Measurements from ENCODE around the gene PFKFB3. TPM values are rescaled to one million over a fixed set of nuclear protein-coding genes. Genes with fewer than 3 reads are reported as not detected.
"Not testable (repeated sequence)": the region's sequence is repeated elsewhere in the genome, so short reads cannot be mapped to it uniquely, and the experiment has no call there.

Gene PFKFB3
- total RNA-seq, 1 experiment from 2014 or later: 32.0 TPM

DNA sequence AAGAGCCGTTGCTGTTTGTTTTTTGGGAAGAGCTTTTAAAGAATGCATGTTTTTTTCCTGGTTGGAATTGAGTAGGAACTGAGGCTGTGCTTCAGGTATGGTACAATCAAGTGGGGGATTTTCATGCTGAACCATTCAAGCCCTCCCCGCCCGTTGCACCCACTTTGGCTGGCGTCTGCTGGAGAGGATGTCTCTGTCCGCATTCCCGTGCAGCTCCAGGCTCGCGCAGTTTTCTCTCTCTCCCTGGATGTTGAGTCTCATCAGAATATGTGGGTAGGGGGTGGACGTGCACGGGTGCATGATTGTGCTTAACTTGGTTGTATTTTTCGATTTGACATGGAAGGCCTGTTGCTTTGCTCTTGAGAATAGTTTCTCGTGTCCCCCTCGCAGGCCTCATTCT, 31.6 kb downstream of the PFKFB3 start:
- no peak for DNase-seq (ENCODE audit: low read depth)

DNA sequence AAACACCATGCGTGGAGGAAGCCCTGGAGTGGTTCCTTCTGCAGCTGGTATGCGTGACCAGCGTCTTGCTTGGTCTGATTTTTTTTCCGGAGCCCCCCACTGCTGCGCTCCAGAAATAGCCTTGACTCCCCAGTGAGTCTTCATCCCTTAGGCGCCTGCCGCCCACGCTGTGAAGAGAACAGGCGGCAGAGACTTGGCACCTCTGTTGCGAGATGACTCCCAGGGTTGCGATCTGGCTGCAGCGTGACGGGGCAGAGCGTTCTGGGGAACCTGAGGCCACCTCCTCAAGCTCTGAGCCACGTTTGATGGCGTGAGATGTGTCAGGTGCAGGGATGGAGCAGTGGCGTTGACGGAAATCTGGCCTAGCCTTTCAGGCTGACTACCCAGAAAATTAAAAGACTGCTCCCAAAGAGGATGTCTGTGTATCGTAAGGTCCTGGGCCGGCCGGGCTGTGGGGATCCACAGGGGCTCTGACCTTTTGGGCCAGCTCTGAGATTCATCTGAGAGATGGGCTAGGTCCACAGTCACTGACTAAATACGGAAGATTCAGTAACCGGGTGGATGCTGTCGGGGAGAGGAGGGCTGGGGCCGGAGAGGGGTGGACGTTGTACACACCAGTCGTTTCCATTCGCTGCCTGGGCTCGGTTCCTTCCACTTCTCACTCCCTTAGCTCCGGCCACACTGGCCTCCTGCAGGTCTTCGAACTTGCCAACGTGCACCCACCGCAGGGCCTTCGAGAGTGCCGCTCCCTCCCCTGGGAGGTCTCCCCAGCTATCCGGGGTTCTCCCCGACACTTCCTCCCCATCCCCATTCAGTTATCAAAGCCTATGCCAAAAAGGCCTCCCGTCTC, 33.8 kb downstream of the PFKFB3 start:
- DNase-seq (ENCODE audit: low read depth): no peak

DNA sequence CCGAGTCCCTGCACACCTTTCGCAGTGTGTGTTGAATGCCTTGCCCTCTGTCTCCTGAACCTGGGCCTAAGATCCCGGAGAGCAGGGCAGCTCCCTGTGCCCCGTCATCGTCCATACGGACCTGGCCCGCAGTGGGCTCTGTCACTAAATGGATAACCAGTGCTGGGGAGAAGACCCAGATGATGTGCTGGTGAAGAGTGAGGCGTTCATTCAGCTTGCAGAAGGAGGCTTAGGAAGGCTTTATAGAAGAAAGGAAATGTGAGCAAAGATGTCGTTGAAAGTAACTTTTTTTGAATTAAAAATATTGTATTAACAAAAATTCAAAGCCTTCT, 34.4 kb downstream of the PFKFB3 start:
- no peak for DNase-seq (ENCODE audit: low read depth)

DNA sequence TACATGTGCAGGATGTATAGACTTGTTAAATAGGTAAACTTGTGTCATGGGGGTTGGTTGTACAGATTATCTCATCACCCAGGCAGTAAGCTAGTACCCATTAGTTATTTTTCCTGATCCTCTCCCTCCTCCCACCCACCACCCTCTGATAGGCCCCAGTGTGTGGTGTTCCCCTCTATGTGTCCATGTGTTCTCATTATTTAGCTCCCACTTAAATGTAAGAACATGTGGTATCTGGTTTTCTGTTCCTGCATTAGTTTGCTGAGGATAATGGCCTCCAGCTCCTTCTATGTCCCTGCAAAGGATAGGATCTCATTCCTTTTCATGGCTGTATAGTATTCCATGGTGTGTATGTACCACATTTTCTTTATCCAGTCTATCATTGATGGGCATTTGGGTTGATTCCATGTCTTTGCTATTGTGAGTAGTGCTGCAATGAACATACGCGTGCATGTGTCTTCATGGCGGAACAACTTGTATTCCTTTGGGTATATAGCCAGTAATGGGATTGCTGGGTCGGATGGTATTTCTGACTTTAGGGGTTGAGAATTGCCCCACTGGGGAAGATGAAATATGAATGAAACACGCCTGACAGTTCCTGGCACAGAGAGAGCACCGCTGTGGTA, 36.0 kb downstream of the PFKFB3 start:
- not testable (repeated sequence) for DNase-seq (ENCODE audit: low read depth)

DNA sequence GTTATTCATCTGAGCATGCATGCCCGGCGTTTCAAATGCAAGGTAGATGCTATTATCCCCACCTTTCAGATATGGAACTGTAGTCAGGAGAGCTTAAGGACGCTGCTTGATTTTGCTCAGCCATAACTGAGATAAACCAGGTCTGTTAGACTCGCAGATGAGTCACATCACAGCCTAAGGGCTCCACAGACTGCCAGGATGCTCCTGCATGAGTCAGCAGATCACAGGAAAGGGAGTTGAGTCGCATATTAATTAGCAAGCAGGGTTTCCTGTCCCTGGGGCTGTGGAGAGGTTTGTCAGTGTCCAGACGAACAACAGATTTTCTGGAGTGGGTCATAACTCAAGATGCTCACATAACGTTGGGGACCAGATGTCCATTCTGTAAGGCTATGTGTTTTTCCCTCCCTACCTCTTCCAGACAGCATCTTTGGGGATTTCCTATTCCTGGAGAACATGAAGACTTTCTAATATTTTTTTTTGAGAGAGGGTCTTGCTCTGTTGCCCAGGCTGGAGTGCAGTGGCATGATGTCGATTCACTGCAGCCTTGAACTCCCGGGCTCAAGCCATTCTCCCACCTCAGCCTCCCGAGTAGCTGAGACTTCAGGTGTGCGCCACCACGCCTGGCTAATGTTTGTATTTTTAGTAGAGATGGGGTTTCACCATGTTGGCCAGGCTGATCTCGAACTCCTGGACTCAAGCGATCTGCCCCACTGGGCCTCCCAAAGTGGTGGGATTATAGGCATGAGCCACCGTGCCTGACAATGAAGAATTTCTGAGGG, 36.7 kb downstream of the PFKFB3 start:
- DNase-seq (ENCODE audit: low read depth): peak; percentile 99

DNA sequence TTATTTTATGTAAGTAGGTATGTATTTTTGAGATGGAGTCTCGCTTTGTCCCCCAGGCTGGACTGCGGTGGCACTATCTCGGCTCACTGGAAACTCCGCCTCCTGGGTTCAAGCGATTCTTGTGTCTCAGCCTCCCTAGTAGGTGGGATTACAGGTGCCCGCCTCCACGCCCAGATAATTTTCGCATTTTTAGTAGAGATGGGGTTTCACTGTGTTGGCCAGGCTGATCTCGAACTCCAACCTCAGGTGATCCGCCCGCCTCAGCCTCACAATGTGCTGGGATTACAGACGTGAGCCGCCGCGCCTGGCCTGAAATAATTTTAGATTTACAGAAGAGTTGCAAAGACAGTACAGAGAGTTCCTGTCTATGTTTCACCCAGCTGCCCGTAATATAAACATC, 37.5 kb downstream of the PFKFB3 start:
- DNase-seq (ENCODE audit: low read depth): no peak

DNA sequence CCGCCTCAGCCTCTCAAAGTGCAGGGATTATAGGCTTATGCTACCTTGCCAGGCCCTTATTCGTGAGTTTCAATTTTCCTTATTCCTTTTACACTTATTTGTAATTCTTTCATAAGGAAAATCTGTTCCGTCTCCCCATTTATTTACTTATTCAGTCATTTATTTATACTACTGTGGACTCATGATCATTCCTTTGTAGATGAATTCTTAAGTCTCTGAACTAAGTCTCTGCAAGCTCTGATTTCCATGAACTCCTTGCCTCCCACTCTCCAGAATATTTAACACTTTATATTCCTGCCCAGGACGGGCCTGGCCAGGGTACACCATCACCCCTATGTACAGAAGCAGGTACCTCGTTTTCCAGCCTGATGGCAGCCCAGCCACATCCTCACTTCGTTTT, 39.4 kb downstream of the PFKFB3 start:
- no peak for DNase-seq (ENCODE audit: low read depth)

DNA sequence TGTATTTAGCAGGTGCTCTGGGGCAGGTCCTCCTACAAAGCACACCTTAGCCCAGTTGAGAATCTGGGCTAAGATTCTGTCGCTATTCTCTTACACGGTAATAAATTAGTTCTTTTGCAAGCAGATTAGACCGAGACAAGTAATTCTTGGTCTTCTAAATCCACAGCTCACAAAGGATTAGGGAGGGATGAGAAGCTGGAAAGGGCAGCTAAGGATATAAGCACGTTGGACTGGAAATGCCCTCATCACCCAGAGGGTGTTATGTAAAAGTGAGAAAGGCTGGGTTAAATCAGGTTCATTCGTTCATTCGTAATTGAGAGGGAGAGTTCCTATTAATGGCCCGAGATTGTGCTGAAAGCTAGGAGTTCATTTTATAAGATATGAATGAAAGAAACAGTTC, 41.8 kb downstream of the PFKFB3 start:
- no peak for DNase-seq (ENCODE audit: low read depth)

DNA sequence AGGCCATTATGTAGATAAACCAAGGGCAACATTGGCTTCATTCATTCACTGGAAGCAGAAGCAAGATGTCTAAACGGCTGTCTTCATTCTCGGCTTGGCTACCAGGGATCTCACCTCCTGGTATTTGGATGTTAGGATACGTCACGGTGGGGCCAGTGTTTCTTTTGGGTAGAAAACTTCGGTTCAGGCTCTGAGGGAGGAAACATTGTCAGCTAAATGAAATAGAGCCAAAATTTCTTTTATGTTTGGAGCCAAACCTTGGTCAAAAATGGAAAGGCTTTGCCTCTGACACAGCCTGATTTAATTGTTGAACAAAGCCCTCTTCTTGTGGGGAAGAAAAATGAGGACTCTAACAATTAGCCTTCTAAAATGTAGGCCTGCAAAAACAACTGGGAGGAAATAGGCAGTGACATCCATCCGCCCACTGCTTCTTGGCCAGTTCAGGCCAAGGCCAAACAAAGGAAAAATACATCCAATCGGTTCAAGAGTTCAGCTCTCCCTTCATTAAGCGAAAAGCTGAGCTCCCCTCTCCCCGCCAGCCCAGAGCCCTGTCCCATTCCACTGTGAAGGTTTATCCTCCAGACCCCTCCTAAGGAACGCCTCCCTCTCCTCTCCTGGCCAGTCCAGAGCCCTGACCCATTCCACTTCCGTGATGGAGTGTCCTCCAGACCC, 44.4 kb downstream of the PFKFB3 start:
- no peak for DNase-seq (ENCODE audit: low read depth)

DNA sequence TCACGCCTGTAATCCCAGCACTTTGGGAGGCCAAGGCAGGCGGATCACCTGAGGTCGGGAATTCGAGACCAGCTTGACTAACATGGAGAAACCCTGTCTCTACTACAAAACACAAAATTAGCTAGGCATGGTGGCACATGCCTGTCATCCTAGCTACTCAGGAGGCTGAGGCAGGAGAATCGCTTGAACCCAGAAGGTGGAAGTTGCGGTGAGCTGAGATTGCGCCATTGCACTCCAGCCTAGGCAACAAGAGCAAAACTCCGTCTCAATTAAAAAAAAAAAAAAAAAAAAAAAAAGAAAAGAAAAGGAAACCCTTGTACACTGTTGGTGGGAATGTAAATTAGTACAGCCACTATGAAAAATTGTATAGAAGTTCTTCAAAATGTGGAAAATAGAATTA, 46.2 kb downstream of the PFKFB3 start:
- DNase-seq (ENCODE audit: low read depth): not testable (repeated sequence)

DNA sequence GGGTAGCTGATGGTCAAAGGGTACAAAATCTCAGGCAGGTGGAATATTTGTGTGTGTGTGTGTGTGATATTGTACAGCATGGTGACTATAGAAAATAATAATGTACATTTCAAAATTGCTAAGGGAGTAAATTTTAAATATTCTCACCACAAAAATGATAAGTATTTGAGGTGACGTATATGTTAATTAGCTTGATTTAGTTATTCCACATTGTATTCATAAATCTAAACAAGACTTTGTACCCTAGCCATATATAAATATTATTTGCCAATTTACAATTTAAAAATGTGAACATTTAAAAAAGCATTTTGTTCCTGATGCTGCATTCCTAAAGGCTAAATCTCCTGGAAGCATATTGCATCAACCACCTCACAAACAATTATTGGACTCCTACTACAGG, 47.0 kb downstream of the PFKFB3 start:
- DNase-seq (ENCODE audit: low read depth): no peak

DNA sequence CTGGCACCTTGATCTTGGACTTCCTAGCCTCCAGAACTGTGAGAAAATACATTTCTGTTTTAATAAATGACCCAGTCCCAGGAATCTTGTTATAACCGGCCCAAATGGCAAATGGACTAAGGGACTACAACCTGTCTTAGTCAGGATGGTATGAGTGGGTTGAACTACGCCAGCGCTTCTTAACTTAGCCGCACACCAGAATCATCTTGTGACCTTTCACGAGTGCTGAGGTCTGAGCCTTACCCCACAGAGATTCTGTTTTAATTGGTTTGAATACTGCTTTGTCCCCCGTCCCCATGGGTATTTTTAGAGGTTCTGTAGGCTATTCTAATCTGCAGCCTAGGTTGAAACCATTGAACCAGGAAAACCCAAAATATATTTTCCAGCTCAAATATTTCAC, 48.0 kb downstream of the PFKFB3 start:
- no peak for DNase-seq (ENCODE audit: low read depth)

DNA sequence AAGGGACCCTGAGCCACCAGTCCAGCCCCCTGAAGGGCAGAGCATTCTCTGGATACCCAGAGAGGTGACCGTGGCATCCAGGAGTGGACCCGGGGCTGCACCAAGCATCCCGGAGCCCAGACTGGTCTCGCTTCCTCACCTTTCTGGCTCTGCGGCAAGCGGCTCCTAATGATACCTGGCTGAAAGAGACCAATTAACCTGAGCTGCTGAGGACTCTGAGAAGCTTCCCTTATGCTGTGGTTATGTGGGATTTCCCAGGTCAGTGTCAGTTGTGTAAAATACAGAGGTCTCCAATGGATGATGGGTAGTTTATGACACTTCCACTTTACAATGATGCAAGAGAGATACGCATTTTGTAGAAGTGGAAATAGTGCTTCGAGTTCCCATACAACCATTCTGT, 51.5 kb downstream of the PFKFB3 start:
- no peak for DNase-seq (ENCODE audit: low read depth)

DNA sequence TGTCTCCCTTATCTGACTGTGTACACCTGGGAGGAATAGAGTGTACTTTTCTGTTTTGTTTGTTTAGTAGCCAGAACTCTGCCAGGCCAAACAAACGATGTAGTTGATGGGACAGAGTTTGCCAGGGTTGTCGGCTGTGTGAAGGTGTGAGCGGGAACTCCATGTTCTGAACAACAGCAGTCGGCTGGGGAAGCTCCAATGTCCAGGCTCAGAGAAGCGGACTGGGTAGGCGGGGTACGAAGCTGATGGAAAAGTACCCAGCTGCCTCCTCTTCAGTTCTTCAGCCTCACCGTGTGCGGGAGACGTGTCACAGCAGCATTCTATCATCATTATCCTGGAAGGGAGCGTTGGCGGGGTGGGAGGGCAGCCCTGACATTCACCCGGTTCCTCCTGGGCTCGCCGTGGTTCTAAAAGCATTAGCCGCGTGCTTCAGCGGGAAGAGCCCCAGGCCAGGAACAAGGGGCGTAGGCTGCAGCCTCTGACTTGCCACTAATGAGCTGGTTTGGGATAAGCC, 52.9 kb downstream of the PFKFB3 start:
- no peak for DNase-seq (ENCODE audit: low read depth)

DNA sequence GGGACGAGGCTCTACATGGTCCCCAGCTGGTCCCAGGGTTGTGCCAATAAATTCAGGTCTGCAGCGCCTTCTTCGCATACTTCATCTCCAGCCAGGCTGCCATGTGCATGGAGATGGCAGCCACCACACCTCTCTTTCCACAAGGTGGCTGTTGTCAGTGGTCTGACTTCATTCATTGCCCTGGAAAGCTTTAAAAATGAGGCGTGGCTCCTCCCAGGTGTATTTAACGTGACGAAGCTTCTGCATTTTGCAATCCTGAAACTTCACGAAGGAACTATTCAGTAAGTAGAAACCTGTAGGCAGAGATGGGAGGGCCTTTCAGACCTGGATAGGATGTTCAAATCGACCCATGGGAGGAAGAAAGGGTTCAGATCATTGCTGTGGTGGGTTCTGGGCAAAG, 53.7 kb downstream of the PFKFB3 start:
- no peak for DNase-seq (ENCODE audit: low read depth)

DNA sequence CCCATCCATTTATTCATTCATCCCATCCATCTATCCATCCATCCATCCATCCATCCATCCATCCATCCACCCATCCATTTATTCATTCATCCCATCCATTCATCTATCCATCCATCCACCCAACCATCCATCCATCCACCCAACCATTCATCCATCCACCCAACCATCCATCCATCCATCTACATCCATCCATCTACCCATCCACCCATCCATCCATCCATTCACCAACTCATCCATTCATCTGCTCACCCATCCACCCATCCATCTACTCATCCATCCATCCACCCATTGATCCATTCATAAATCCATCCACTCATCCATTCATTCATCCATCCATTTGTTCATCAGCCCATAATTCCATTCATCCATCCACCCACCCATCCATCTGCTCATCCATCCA, 56.4 kb downstream of the PFKFB3 start:
- no peak for DNase-seq (ENCODE audit: low read depth)

DNA sequence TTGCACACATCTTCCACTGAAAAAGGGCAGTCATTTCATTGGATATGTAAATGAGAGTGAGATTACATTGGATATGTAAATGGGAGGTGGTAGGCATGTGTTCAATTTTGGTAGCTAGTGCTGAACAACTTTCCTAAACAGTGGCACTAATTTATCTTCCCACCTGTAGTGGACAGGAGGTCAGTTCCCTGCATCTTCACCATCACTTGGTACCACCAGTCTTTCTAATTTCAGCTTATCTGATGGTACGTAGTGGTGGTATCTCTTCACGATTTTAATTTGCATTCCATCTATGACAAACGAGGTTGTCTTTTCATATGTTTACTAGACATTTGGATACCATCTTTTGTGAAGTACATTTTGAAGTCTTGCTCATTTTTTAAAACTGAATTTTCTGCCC, 58.1 kb downstream of the PFKFB3 start:
- no peak for DNase-seq (ENCODE audit: low read depth)

DNA sequence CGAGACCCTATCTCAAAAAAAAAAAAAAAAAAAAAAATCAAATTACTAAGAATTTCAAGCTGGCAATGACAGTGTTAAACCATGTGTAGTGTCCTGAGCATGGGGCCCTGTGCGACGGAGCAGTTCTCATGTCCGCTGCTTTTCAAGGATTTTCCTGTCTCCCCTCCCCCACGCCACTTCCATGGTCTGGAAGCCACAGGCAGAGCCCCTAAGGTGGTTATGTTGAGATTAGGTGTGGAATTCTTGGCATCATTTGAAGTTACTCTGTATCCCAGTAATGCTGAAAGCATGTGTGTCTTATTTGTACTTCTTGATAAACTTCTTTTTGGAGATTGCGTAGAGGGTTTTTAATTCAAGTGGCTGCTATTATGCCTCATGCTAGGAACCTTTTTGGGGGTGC, 65.2 kb downstream of the PFKFB3 start:
- DNase-seq (ENCODE audit: low read depth): no peak

DNA sequence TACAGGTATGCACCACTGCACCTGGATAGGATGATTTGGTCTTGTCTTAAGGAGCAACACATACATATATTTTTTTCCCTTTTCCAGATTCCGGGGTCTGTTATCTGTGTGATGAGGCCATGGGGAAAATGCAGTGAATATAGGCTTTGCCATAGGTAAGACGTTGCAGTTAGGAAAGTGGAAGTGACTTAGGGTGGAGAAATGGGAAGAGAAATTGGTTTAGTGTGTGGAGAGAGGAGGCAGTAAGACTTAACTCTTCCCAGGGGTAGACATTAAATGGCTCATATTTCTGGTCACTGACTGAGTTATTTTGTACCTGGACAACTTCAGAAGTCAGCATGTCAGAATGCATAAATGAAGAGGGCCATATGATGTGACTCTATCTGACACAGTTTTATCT, 66.7 kb downstream of the PFKFB3 start:
- no peak for DNase-seq (ENCODE audit: low read depth)

DNA sequence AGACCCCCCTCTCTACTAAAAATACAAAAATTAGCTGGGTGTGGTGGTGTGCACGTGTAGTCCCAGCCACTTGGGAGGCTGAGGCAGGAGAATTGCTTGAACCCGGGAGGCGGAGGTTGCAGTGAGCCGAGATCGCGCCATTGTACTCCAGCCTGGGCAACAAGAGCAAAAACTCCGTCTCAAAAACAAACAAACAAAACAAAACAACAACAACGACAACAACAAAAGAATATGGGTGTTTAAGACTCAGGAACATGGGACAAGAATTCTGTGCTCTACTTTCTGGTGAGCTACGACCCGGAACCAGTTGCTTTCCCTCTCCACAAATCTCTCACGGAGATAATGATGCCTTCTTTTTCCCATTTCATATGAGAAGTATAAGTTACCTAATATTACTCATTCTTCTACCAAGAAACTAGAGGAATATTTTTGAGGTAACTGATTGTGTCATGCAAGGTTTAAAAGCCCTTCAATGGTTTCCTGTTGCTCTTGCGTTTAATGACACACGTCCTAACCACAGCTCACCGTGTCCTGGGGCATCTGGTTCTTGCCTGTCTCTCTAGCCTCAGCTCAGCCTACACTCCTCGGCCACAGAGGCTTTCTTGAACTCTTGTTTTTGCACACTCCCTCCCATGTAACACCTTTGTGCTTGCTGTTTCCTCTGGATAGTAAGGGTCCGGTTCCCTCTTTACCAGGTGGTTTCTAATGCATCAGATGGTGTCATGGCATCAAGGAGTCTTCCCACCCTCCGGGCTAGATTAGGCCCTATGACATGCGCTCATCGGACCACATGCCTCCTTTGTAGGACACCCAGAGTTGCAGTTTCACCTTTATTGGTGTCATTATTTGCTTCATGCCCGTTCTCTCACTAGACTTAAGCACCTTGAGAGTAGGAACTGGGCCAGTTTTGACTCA, 67.5 kb downstream of the PFKFB3 start:
- peak; percentile 84 for DNase-seq (ENCODE audit: low read depth)

DNA sequence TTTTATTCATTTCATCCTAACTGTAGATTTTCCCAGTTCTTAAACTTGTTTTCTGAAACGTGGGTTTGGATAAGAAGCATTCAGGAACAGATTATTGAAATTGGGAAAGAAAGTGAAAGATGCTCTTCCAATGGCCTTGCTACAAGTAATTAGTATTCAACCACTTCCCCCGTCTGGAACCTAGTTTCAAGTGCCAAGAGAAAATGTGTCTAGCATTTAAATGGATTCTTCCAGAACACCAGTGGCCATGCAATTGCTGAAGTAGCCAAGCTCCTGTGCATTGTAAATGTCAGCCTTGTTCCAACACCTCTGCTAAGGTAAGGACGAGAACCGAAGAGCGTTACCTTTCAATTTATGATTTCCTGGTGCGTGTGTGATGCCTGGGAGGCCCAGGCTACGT, 68.2 kb downstream of the PFKFB3 start:
- DNase-seq (ENCODE audit: low read depth): no peak
